NCI-H2171 (cell line): ENCODE measurements around the gene COPG2.
"Not testable (repeated sequence)": the region's sequence is repeated elsewhere in the genome, so short reads cannot be mapped to it uniquely, and the experiment has no call there.

Experiments
- DNase-seq: peaks from one replicate; lab custom pipeline; 2025; lab: John Stamatoyannopoulos, UW

COPG2 gene

GRCh38 chr7:130566168-130566897 is 102.2 kb downstream of the COPG2 start:
- DNase-seq = no peak

- DNase-seq = peak; percentile 3
These were observed 107.6 kb downstream of the COPG2 start for GRCh38 chr7:130560972-130561371.

- no peak for DNase-seq
These were observed 109.4 kb downstream of the COPG2 start for GRCh38 chr7:130559184-130559583.

- no peak for DNase-seq
These were observed 114.1 kb downstream of the COPG2 start for GRCh38 chr7:130554481-130554880.

DNA sequence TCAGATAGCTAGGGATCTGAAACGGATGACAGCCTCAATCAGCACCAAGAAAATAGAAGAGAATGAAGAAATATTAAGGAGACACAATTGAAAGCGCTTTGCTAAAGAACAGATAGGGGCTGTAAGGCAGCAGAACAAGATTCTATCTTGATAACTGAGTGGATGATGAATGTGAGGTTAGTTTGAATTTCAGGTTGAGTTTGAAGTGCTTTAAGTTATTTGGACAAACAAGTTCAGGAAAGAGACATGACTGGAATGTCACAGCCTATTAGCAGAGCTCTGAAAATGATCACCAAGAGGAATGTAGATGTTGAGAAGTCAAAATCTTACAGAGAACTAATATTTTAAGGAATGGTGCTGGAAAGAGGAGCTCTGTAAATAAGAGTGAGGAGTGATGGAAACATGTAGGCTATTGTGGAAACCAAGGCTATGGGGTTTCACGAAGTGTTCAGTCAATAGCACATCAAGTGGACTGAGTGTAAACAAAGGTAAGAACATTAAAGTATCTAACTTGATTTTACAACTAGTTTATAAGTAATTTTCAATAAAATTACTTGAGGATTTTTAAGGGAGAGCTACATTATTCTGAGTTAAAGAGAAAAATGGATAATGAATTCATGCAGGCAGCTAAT is 115.0 kb downstream of the COPG2 start:
- no peak for DNase-seq

GRCh38 chr7:130544356-130544755 is 124.2 kb downstream of the COPG2 start:
- DNase-seq = no peak

DNA sequence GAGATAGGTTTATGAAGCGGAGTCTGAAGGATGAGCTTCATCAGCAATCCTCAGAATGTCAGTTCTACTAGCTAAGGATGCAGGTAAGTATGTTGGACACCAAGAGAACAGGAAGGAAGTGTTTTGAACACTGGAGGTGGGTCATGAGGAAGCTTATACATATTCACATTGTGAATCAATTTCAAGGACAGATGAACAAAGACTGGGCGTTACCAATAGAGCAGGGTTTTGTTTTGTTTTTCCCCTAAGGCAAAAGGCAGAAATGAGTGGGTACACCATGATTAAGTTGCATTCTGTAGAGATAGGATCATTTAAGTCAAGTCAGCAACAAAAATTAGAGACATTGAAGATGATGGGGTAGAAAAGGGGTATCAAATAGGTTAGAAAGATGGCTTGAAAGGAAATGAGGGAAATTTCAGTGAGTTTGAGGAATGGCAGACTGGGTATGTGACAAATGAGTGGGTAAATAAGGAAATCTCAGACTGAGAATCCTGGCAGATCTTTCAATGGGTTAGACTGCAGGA is 125.0 kb downstream of the COPG2 start:
- DNase-seq = no peak

GRCh38 chr7:130542297-130542696 is 126.3 kb downstream of the COPG2 start:
- not testable (repeated sequence) for DNase-seq

- not testable (repeated sequence) for DNase-seq
These were observed 127.3 kb downstream of the COPG2 start for GRCh38 chr7:130541287-130541686.

DNA sequence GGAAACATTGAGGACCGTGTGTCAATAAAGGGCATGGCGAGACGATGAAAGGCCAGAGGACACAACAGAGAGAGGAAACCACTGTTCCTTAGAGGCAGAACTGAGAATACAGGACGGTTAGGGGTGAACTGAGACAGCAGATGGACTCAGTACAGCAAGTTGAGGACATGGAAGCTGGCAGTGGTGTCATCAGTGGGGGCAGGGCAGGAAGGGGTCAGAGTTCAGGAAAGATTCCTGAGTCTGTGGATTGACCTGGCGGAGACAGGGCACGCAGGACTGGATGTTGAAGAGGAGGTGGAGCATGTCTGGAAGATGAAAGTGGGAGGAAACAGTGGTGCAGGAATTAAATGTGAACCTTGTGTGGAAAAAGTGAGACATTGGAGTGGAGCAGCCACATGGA is 130.7 kb downstream of the COPG2 start:
- DNase-seq = not testable (repeated sequence)

- no peak for DNase-seq
These were observed 139.1 kb downstream of the COPG2 start for GRCh38 chr7:130529417-130529816.

- not testable (repeated sequence) for DNase-seq
These were observed 140.7 kb downstream of the COPG2 start for GRCh38 chr7:130527752-130528355.

DNA sequence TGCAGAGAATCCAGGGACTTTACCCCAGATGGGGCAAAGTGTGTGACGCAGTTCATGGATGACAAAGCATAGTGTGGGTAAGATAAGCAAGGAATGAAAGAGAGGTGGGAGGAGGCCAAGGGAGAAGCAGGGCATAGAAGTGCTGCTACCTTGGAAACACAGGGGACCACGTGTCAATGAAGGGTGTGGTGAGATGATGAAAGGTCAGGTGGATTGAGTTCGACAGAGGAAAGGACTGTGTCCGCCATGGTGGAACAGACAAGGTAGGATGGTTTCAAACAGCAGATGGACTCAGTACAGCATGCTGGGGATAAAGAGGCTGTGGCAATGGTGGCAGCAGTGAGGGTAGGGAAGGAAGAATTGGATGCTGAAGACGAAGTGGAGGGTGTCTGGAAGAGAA is 143.9 kb downstream of the COPG2 start:
- no peak for DNase-seq

DNA sequence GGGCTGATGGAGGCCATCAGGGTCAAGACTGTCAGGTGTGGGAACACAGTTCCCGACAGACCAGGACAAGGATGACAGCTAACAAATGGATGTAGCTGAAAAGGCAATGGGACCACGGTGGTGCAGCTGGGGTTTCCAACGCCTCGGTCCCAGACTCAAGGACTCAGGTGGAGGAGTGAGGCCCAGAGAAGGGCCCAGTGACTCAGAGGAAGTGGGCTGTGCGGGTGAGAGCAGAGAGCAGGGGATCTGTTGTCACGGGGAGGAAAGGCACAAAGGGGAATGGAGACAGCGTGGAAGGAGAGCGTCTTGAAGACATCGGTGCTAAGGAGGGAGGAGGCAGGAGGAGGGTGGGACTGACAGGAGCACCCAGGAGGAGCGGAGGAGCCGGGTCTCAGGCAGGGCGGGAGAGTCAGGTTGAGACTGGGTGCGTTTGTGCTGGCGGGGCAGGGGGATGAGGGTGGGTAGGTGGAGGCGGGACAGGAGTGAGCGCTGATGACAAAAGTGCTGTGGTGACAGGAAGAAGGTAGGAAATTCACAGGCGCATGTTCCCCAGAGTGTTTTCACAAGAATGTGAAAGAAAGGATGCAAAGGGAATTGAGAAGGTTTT is 144.9 kb downstream of the COPG2 start:
- DNase-seq = not testable (repeated sequence)

GRCh38 chr7:130521258-130521951 is 147.1 kb downstream of the COPG2 start:
- no peak for DNase-seq

GRCh38 chr7:130515315-130516040 is 153.1 kb downstream of the COPG2 start:
- no peak for DNase-seq

- no peak for DNase-seq
These were observed 155.1 kb downstream of the COPG2 start for GRCh38 chr7:130513447-130513846.

- not testable (repeated sequence) for DNase-seq
These were observed 156.5 kb downstream of the COPG2 start for GRCh38 chr7:130512038-130512437.

GRCh38 chr7:130506358-130506757 is 162.2 kb downstream of the COPG2 start:
- no peak for DNase-seq

- no peak for DNase-seq
These were observed 162.8 kb downstream of the COPG2 start for GRCh38 chr7:130505753-130506152.

- DNase-seq = no peak
These were observed 167.6 kb downstream of the COPG2 start for GRCh38 chr7:130500910-130501309.
